K562 (cell line): ENCODE measurements around the gene ABCF2. TPM values are rescaled to one million over a fixed set of nuclear protein-coding genes. Genes with fewer than 3 reads are reported as not detected.

Experiments used
- BMI1 ChIP-seq: fragments of 150-350 bp; IDR thresholded peaks from 2 replicates; pipeline ENCODE4 v1.6.1; 2014; ENCODE audit warnings: low read length
- EHMT2 ChIP-seq: fragments of 450-650 bp; IDR thresholded peaks from 2 replicates; pipeline ENCODE4 v1.6.1; 2018; ENCODE audit warnings: antibody characterized with exemption
- ETV5 ChIP-seq: sonication (generic); formaldehyde crosslinking; IDR thresholded peaks from 2 replicates; pipeline ENCODE4 v1.4.0; 2020; ENCODE audit warnings: low read depth, mild to moderate bottlenecking, missing genetic modification reagents
- FUS ChIP-seq: fragments of 200-400 bp; formaldehyde crosslinking; optimal IDR thresholded peaks from 2 replicates; pipeline ENCODE3; 2017; ENCODE audit warnings: low read depth, low read length
- GTF2F1 ChIP-seq: IDR thresholded peaks from 2 replicates; pipeline ENCODE4 v1.6.1; 2011; ENCODE audit warnings: low read depth, low read length, improper control_type of control experiment
- KLF16 ChIP-seq: IDR thresholded peaks from 2 replicates; pipeline ENCODE4 v1.6.1; 2016; ENCODE audit warnings: antibody characterized with exemption
- L3MBTL2 ChIP-seq: fragments of 450-650 bp; IDR thresholded peaks from 2 replicates; pipeline ENCODE4 v1.6.1; 2016; ENCODE audit warnings: mild to moderate bottlenecking, moderate library complexity
- LCOR ChIP-seq: sonication (generic); formaldehyde crosslinking; IDR thresholded peaks from 2 replicates; pipeline ENCODE4 v1.8.0; 2022; ENCODE audit warnings: mild to moderate bottlenecking, missing genetic modification reagents
- PML ChIP-seq: IDR thresholded peaks from 2 replicates; pipeline ENCODE4 v1.6.1; 2012; ENCODE audit warnings: low read length, inconsistent platforms
- RBBP5 ChIP-seq: fragments of 200-600 bp; sonication (generic); IDR thresholded peaks from 2 replicates; pipeline ENCODE4 v1.6.1; 2012; ENCODE audit warnings: borderline replicate concordance, mild to moderate bottlenecking, low read length, control low read depth, inconsistent platforms; ENCODE audit not compliant: insufficient read depth, poor library complexity, severe bottlenecking
- SAFB2 ChIP-seq: fragments of 200-400 bp; formaldehyde crosslinking; IDR thresholded peaks from 2 replicates; pipeline ENCODE4 v1.6.1; 2018; ENCODE audit warnings: borderline replicate concordance, low read length, low read depth, moderate library complexity; ENCODE audit not compliant: severe bottlenecking
- SIN3A ChIP-seq, 2 experiments: fragments of 150-350 bp in 1 of 2; IDR thresholded peaks; 2 replicates each; pipeline ENCODE4 v1.6.1; 2011 to 2016; ENCODE audit warnings: borderline replicate concordance in 2 of 2, low read depth in 2 of 2, low read length in 2 of 2, mild to moderate bottlenecking in 2 of 2, moderate library complexity in 2 of 2; ENCODE audit not compliant: control insufficient read depth in 1 of 2
- SOX6 ChIP-seq: fragments of 450-650 bp; IDR thresholded peaks from 2 replicates; pipeline ENCODE4 v1.6.1; 2014; ENCODE audit warnings: mild to moderate bottlenecking
- ZBTB1 ChIP-seq: sonication (generic); formaldehyde crosslinking; IDR thresholded peaks from 2 replicates; pipeline ENCODE4 v1.8.1; 2023; ENCODE audit warnings: missing genetic modification reagents, low read depth, mild to moderate bottlenecking, borderline replicate concordance
- ZBTB9 ChIP-seq: fragments of 450-650 bp; formaldehyde crosslinking; IDR thresholded peaks from 2 replicates; pipeline ENCODE4 v1.4.0; 2020; ENCODE audit warnings: mild to moderate bottlenecking, moderate library complexity
- ZNF133 ChIP-seq: fragments of 250-450 bp; sonication (Bioruptor Pico); IDR thresholded peaks from 2 replicates; pipeline ENCODE4 v1.4.0; 2020; ENCODE audit warnings: mild to moderate bottlenecking
- ZNF347 ChIP-seq: fragments of 450-650 bp; formaldehyde crosslinking; IDR thresholded peaks from 2 replicates; pipeline ENCODE4 v1.4.0; 2020; ENCODE audit warnings: low read depth, mild to moderate bottlenecking, moderate library complexity
- ZNF583 ChIP-seq: fragments of 250-450 bp; sonication (Bioruptor Pico); IDR thresholded peaks from 2 replicates; pipeline ENCODE4 v1.4.0; 2020
- polyA plus RNA-seq, 8 experiments: library from polyadenylated mRNA; depleted of rRNA in 4 of 8; stranded (reverse) in 5 of 8; unstranded in 3 of 8; fragments of >200 nt; fragmentation: Nextera tagmentation in 2 of 8; fragmentation: Illumina TruSeq in 1 of 8; extraction: Ambion mirVana in 2 of 8; extraction: Trizol in 1 of 8; gene quantifications; 2 replicates each; pipeline versions ENCODE4 v1.2.1 to v1.2.3, GENCODE V29; 2011 to 2014; ENCODE audit warnings: inconsistent platforms in 1 of 8, missing spikeins in 1 of 8
- total RNA-seq, 7 experiments: library from RNA; depleted of rRNA in 6 of 7; stranded (reverse); fragments of >200 nt in 6 of 7; fragmentation: Illumina TruSeq in 2 of 7; extraction: Trizol in 2 of 7; gene quantifications; 2 replicates each; pipeline versions ENCODE4 v1.2.1 to v1.2.3, GENCODE V29; 2011 to 2021; ENCODE audit warnings: low replicate concordance in 1 of 7
- TF ChIP-seq, protein P1 (sequence below): sonication (generic); formaldehyde crosslinking; IDR thresholded peaks from 2 replicates; pipeline ENCODE4 v1.8.0; 2022; ENCODE audit warnings: mild to moderate bottlenecking, missing genetic modification reagents
- TF ChIP-seq, protein P2 (sequence below): sonication (generic); formaldehyde crosslinking; IDR thresholded peaks from 2 replicates; pipeline ENCODE4 v1.4.0; 2020; ENCODE audit warnings: mild to moderate bottlenecking, missing genetic modification reagents
- TF ChIP-seq, protein P3 (sequence below): fragments of 250-450 bp; sonication (Bioruptor Pico); IDR thresholded peaks from 2 replicates; pipeline ENCODE4 v1.4.0; 2020; ENCODE audit warnings: borderline replicate concordance
- TF ChIP-seq, protein P4 (sequence below): IDR thresholded peaks from 2 replicates; pipeline ENCODE4 v1.6.1; 2014; ENCODE audit warnings: antibody characterized with exemption

The ABCF2 gene
- total and polyA plus RNA-seq, 9 of the 15 experiments (the other 6 are each of a cell fraction or from before 2014, with no cell fraction given): 62.1 to 224 (median 113) TPM

- TF ChIP-seq ZBTB1 (CRISPR knock-in tag) (no peak), ETV5 (CRISPR knock-in tag) (no peak), L3MBTL2 (0 out of 2 replicates have a peak, but pooled peaks have one; percentile 35), LCOR (CRISPR knock-in tag) (0 out of 2 replicates have a peak, but pooled peaks have one; percentile 7), RBBP5 (no peak), ZNF133 (no peak), BMI1 (no peak), ZNF347 (CRISPR knock-in tag) (no peak), ZNF583 (CRISPR knock-in tag) (no peak), EHMT2 (no peak), SAFB2 (no peak), GTF2F1 (no peak), KLF16 (no peak), ZBTB9 (no peak), PML (peak; percentile 24; the same call in 1 of the 2 replicates), SIN3A (IDR thresholded peaks at IDR 0.05; ENCODE audit: borderline replicate concordance in 2 of 2, control insufficient read depth in 1 of 2, low read depth in 2 of 2, low read length in 2 of 2) (no peak), FUS (no peak), SOX6 (peak; percentile 5; the same call in 1 of the 2 replicates)
- TF ChIP-seq, protein P1, sequence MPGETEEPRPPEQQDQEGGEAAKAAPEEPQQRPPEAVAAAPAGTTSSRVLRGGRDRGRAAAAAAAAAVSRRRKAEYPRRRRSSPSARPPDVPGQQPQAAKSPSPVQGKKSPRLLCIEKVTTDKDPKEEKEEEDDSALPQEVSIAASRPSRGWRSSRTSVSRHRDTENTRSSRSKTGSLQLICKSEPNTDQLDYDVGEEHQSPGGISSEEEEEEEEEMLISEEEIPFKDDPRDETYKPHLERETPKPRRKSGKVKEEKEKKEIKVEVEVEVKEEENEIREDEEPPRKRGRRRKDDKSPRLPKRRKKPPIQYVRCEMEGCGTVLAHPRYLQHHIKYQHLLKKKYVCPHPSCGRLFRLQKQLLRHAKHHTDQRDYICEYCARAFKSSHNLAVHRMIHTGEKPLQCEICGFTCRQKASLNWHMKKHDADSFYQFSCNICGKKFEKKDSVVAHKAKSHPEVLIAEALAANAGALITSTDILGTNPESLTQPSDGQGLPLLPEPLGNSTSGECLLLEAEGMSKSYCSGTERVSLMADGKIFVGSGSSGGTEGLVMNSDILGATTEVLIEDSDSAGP (CRISPR knock-in tag): no peak
- TF ChIP-seq, protein P2, sequence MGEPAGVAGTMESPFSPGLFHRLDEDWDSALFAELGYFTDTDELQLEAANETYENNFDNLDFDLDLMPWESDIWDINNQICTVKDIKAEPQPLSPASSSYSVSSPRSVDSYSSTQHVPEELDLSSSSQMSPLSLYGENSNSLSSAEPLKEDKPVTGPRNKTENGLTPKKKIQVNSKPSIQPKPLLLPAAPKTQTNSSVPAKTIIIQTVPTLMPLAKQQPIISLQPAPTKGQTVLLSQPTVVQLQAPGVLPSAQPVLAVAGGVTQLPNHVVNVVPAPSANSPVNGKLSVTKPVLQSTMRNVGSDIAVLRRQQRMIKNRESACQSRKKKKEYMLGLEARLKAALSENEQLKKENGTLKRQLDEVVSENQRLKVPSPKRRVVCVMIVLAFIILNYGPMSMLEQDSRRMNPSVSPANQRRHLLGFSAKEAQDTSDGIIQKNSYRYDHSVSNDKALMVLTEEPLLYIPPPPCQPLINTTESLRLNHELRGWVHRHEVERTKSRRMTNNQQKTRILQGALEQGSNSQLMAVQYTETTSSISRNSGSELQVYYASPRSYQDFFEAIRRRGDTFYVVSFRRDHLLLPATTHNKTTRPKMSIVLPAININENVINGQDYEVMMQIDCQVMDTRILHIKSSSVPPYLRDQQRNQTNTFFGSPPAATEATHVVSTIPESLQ (CRISPR knock-in tag): no peak
- TF ChIP-seq, protein P3, sequence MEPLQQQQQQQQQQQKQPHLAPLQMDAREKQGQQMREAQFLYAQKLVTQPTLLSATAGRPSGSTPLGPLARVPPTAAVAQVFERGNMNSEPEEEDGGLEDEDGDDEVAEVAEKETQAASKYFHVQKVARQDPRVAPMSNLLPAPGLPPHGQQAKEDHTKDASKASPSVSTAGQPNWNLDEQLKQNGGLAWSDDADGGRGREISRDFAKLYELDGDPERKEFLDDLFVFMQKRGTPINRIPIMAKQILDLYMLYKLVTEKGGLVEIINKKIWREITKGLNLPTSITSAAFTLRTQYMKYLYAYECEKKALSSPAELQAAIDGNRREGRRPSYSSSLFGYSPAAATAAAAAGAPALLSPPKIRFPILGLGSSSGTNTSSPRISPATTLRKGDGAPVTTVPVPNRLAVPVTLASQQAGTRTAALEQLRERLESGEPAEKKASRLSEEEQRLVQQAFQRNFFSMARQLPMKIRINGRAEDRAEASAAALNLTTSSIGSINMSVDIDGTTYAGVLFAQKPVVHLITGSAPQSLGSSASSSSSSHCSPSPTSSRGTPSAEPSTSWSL (CRISPR knock-in tag): no peak
- TF ChIP-seq, protein P4, sequence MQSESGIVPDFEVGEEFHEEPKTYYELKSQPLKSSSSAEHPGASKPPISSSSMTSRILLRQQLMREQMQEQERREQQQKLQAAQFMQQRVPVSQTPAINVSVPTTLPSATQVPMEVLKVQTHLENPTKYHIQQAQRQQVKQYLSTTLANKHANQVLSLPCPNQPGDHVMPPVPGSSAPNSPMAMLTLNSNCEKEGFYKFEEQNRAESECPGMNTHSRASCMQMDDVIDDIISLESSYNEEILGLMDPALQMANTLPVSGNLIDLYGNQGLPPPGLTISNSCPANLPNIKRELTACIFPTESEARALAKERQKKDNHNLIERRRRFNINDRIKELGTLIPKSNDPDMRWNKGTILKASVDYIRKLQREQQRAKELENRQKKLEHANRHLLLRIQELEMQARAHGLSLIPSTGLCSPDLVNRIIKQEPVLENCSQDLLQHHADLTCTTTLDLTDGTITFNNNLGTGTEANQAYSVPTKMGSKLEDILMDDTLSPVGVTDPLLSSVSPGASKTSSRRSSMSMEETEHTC: no peak
Measured at GRCh38 chr7:151207315-151207714, 19.7 kb downstream of the ABCF2 start (continued).
